ENCODE data around the gene ITGBL1. TPM values are rescaled to one million over a fixed set of nuclear protein-coding genes. Genes with fewer than 3 reads are reported as not detected.

Gene ITGBL1
- total and polyA plus RNA-seq, 2 of the 13 experiments (the other 11 are each of a cell fraction or from before 2014, with no cell fraction given), result 0.02 TPM; not detected in 1

GRCh38 chr13:101728615-101729014, 276.1 kb downstream of the ITGBL1 start (continued):
- TF ChIP-seq ZNF362 (CRISPR knock-in tag; IDR thresholded peaks at IDR 0.05; ENCODE audit: borderline replicate concordance) (no peak), FOXK1 (CRISPR knock-in tag; IDR thresholded peaks at IDR 0.05; ENCODE audit: borderline replicate concordance, low read depth) (no peak), DMAP1 (CRISPR knock-in tag; IDR thresholded peaks at IDR 0.05) (no peak), ZNF761 (CRISPR knock-in tag; conservative IDR thresholded peaks at IDR 0.05) (no peak), SP1 (IDR thresholded peaks at IDR 0.05) (no peak), SP1 (CRISPR knock-in tag; IDR thresholded peaks at IDR 0.05) (no peak), ZNF746 (CRISPR knock-in tag; IDR thresholded peaks at IDR 0.05) (no peak), ASH2L (IDR thresholded peaks at IDR 0.05; ENCODE audit: insufficient read length, low read depth, low read length) (no peak), NFKB2 (CRISPR knock-in tag; IDR thresholded peaks at IDR 0.05; ENCODE audit: borderline replicate concordance) (no peak), PATZ1 (CRISPR knock-in tag; IDR thresholded peaks at IDR 0.05) (no peak), ZHX2 (IDR thresholded peaks at IDR 0.05; ENCODE audit: low read depth) (no peak), ZHX2 (CRISPR knock-in tag; IDR thresholded peaks at IDR 0.05; ENCODE audit: borderline replicate concordance) (no peak), E2F2 (CRISPR knock-in tag; IDR thresholded peaks at IDR 0.05; ENCODE audit: borderline replicate concordance) (no peak), ZBTB25 (CRISPR knock-in tag; IDR thresholded peaks at IDR 0.05) (no peak), POLR2AphosphoS5 (IDR thresholded peaks at IDR 0.05; ENCODE audit: low read depth, low read length) (no peak)

Data from HepG2 (cell line).